ENCODE results near the gene BAHCC1. TPM values are rescaled to one million over a fixed set of nuclear protein-coding genes. Genes with fewer than 3 reads are reported as not detected.

BAHCC1 gene
- total and polyA plus RNA-seq, 10 of the 15 experiments (the other 5 are each of a cell fraction or from before 2014, with no cell fraction given): 0.03 to 0.14 (median 0.11) TPM; not detected in 6

GRCh38 chr17:81455387-81455786, 60.1 kb downstream of the BAHCC1 start:
- H3K27ac ChIP-seq (ENCODE audit: control insufficient read depth, insufficient read depth): no peak overlapping the region
- 69% methylated on average over 18 of the region's 18 CpGs for WGBS (ENCODE audit: insufficient coverage, insufficient replicate concordance, low lambda C conversion rate, missing lambda C conversion rate)
- DNase-seq (ENCODE audit: low read depth, low spot score): no peak
- RAD21 ChIA-PET (ENCODE audit: unreplicated experiment): no interaction called here
- FAIRE-seq: no peak
- intact Hi-C loops (cut with micrococcal nuclease; ENCODE audit: unreplicated experiment): no loop called here
- in situ Hi-C loops (cut with MboI): no loop called here
- TF ChIP-seq, protein P1, sequence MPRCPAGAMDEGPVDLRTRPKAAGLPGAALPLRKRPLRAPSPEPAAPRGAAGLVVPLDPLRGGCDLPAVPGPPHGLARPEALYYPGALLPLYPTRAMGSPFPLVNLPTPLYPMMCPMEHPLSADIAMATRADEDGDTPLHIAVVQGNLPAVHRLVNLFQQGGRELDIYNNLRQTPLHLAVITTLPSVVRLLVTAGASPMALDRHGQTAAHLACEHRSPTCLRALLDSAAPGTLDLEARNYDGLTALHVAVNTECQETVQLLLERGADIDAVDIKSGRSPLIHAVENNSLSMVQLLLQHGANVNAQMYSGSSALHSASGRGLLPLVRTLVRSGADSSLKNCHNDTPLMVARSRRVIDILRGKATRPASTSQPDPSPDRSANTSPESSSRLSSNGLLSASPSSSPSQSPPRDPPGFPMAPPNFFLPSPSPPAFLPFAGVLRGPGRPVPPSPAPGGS (IDR thresholded peaks at IDR 0.05; ENCODE audit: borderline replicate concordance, insufficient read depth, low read depth, low read length, poor library complexity, severe bottlenecking): no peak
- no peak for TF ChIP-seq POU2F2 (IDR thresholded peaks at IDR 0.05; ENCODE audit: borderline replicate concordance, low read depth, low read length)
- TF ChIP-seq ATF7 (IDR thresholded peaks at IDR 0.05; ENCODE audit: low read depth): no peak
- no peak overlapping the region for H3K4me3 ChIP-seq
- POLR2A ChIA-PET: no interaction called here
- no peaks in the 10 kb centered on the region; a peak in 2 of 4 replicates for H3K27me3 ChIP-seq (replicated peaks in 1 of 2; ENCODE audit: control insufficient read depth in 2 of 2, insufficient read depth in 2 of 2, low read length in 1 of 2)
- no peak overlapping the region for H3K4me2 ChIP-seq (ENCODE audit: control insufficient read depth, insufficient read depth)
- H3K9me3 ChIP-seq (replicated peaks; ENCODE audit: control insufficient read depth, insufficient read depth, low read length): no peaks in the 10 kb centered on the region
- no peak for ATAC-seq
- H2AFZ ChIP-seq (ENCODE audit: control insufficient read depth, low read depth, low read length): no peak overlapping the region
- no peak overlapping the region for H3K9ac ChIP-seq (ENCODE audit: control insufficient read depth, insufficient read depth, low read length)
- peaks cover 6% of the 10 kb centered on the region for H3K4me1 ChIP-seq (ENCODE audit: control insufficient read depth, insufficient read depth, low read length)
- H3K79me2 ChIP-seq (ENCODE audit: control insufficient read depth, insufficient read depth, low read length): no peaks in the 10 kb centered on the region
- no TSS peak for BruUV-seq (replicated peaks)
- SMC1A ChIA-PET (ENCODE audit: uncharacterized antibody, unreplicated experiment): no interaction called here
- H4K20me1 ChIP-seq (ENCODE audit: control insufficient read depth, insufficient read depth): no peaks in the 10 kb centered on the region
- no peaks in the 10 kb centered on the region for H3K36me3 ChIP-seq (ENCODE audit: control insufficient read depth in 2 of 2, insufficient read depth in 2 of 2, low read length in 1 of 2)
- CTCF ChIA-PET: no interaction called here

GRCh38 chr17:81456091-81456490, 60.8 kb downstream of the BAHCC1 start:
- FAIRE-seq (no peak), ATAC-seq (no peak), DNase-seq (ENCODE audit: low read depth, low spot score) (no peak)
- CTCF ChIA-PET: no interaction called here
- POLR2A ChIA-PET: no interaction called here
- H3K9me3 ChIP-seq (replicated peaks; ENCODE audit: control insufficient read depth, insufficient read depth, low read length): no peaks in the 10 kb centered on the region
- 36% methylated on average over 15 of the region's 15 CpGs for WGBS (ENCODE audit: insufficient coverage, insufficient replicate concordance, low lambda C conversion rate, missing lambda C conversion rate)
- SMC1A ChIA-PET (ENCODE audit: uncharacterized antibody, unreplicated experiment): no interaction called here
- in situ Hi-C loops (cut with MboI) (no loop called here), intact Hi-C loops (cut with micrococcal nuclease; ENCODE audit: unreplicated experiment) (no loop called here)
- BruUV-seq (replicated peaks): no TSS peak
- no peak overlapping the region for H2AFZ ChIP-seq (ENCODE audit: control insufficient read depth, low read depth, low read length)
- H3K9ac ChIP-seq (ENCODE audit: control insufficient read depth, insufficient read depth, low read length): no peak overlapping the region
- peaks cover 6% of the 10 kb centered on the region for H3K4me1 ChIP-seq (ENCODE audit: control insufficient read depth, insufficient read depth, low read length)
- no peak overlapping the region for H3K27ac ChIP-seq (ENCODE audit: control insufficient read depth, insufficient read depth)
- no peaks in the 10 kb centered on the region for H4K20me1 ChIP-seq (ENCODE audit: control insufficient read depth, insufficient read depth)
- H3K27me3 ChIP-seq (replicated peaks in 1 of 2; ENCODE audit: control insufficient read depth in 2 of 2, insufficient read depth in 2 of 2, low read length in 1 of 2): no peaks in the 10 kb centered on the region; a peak in 2 of 4 replicates
- TF ChIP-seq, protein P2, sequence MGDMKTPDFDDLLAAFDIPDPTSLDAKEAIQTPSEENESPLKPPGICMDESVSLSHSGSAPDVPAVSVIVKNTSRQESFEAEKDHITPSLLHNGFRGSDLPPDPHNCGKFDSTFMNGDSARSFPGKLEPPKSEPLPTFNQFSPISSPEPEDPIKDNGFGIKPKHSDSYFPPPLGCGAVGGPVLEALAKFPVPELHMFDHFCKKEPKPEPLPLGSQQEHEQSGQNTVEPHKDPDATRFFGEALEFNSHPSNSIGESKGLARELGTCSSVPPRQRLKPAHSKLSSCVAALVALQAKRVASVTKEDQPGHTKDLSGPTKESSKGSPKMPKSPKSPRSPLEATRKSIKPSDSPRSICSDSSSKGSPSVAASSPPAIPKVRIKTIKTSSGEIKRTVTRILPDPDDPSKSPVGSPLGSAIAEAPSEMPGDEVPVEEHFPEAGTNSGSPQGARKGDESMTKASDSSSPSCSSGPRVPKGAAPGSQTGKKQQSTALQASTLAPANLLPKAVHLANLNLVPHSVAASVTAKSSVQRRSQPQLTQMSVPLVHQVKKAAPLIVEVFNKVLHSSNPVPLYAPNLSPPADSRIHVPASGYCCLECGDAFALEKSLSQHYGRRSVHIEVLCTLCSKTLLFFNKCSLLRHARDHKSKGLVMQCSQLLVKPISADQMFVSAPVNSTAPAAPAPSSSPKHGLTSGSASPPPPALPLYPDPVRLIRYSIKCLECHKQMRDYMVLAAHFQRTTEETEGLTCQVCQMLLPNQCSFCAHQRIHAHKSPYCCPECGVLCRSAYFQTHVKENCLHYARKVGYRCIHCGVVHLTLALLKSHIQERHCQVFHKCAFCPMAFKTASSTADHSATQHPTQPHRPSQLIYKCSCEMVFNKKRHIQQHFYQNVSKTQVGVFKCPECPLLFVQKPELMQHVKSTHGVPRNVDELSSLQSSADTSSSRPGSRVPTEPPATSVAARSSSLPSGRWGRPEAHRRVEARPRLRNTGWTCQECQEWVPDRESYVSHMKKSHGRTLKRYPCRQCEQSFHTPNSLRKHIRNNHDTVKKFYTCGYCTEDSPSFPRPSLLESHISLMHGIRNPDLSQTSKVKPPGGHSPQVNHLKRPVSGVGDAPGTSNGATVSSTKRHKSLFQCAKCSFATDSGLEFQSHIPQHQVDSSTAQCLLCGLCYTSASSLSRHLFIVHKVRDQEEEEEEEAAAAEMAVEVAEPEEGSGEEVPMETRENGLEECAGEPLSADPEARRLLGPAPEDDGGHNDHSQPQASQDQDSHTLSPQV (IDR thresholded peaks at IDR 0.05): no peak
- TF ChIP-seq, protein P3, sequence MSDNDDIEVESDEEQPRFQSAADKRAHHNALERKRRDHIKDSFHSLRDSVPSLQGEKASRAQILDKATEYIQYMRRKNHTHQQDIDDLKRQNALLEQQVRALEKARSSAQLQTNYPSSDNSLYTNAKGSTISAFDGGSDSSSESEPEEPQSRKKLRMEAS (IDR thresholded peaks at IDR 0.05; ENCODE audit: low read depth, low read length): no peak
- TF ChIP-seq CBX5 (IDR thresholded peaks at IDR 0.05; ENCODE audit: low read depth) (no peak), TARDBP (IDR thresholded peaks at IDR 0.05; ENCODE audit: borderline replicate concordance) (no peak)
- no peaks in the 10 kb centered on the region for H3K36me3 ChIP-seq (ENCODE audit: control insufficient read depth in 2 of 2, insufficient read depth in 2 of 2, low read length in 1 of 2)
- no peak overlapping the region for H3K4me3 ChIP-seq
- no peak overlapping the region for H3K4me2 ChIP-seq (ENCODE audit: control insufficient read depth, insufficient read depth)
- no peaks in the 10 kb centered on the region for H3K79me2 ChIP-seq (ENCODE audit: control insufficient read depth, insufficient read depth, low read length)
- RAD21 ChIA-PET (ENCODE audit: unreplicated experiment): no interaction called here
